MM.1S (cell line): ENCODE measurements around the gene TEKTIP1.

ENCODE experiments used
- CTCF ChIP-seq: fragments of 300-600 bp; sonication (generic); IDR thresholded peaks from 2 replicates; pipeline ENCODE4 v1.5.1; 2016; ENCODE audit warnings: antibody characterized with exemption, low read length, mixed read lengths
- EZH2 ChIP-seq: fragments of 300-600 bp; sonication (generic); optimal IDR thresholded peaks from 2 replicates; pipeline ENCODE3; 2017; ENCODE audit warnings: low read depth, mild to moderate bottlenecking, antibody characterized with exemption, low read length, mixed read lengths
- EZH2phosphoT487 ChIP-seq: fragments of 300-600 bp; sonication (generic); IDR thresholded peaks from 2 replicates; pipeline ENCODE4 v1.6.1; 2018; ENCODE audit warnings: antibody characterized with exemption, low read length

GRCh38 chr19:3533033-3533432, 5.9 kb upstream of the TEKTIP1 start:
- TF ChIP-seq CTCF (no peak), EZH2 (no peak), EZH2phosphoT487 (no peak)
